GM12878 (cell line): ENCODE measurements around the gene PCF11. TPM values are rescaled to one million over a fixed set of nuclear protein-coding genes. Genes with fewer than 3 reads are reported as not detected.

Experiments used
- ATAC-seq: fragments of 200-7000 bp; cut with Tn5 transposase; 3 replicates; pipeline ENCODE4 v1.9.1; 2020; ENCODE audit warnings: mild to moderate bottlenecking, moderate library complexity
- BruUV-seq: library from RNA; stranded (reverse); fragments of 400-500 nt; replicated peaks from 2 replicates; lab custom pipeline; 2021; lab: Mats Ljungman, UMichigan
- CTCF ChIA-PET: fragments of 300-600 bp; sonication (Branson Sonifier 250); formaldehyde crosslinking; extraction: SDS; loops from one replicate; lab custom pipeline; 2021; ENCODE audit warnings: inconsistent platforms; lab: Yijun Ruan, JAX
- POLR2A ChIA-PET: fragments of 350-600 bp; formaldehyde crosslinking; extraction: SDS; loops from one replicate; lab custom pipeline; 2021; ENCODE audit warnings: inconsistent platforms; lab: Charles Lee
- RAD21 ChIA-PET: fragments of 300-600 bp; sonication (Branson Sonifier 250); formaldehyde crosslinking; loops from one replicate; lab custom pipeline; 2023; ENCODE audit warnings: antibody characterized with exemption; ENCODE audit not compliant: unreplicated experiment; lab: Charles Lee
- SMC1A ChIA-PET: fragments of 300-600 bp; sonication (Branson Sonifier 250); formaldehyde crosslinking; loops from one replicate; lab custom pipeline; 2023; ENCODE audit not compliant: unreplicated experiment, uncharacterized antibody; lab: Charles Lee
- DNase-seq: peaks from one replicate; pipeline ENCODE4 v3.0.0-alpha.2; 2011; ENCODE audit warnings: low read depth, low spot score
- FAIRE-seq: peaks from 3 replicates; lab custom pipeline; 2011; peaks lifted over from hg19 to GRCh38; lab: Jason Lieb, UNC
- H2AFZ ChIP-seq: 2 replicates; pipeline ENCODE4 v1.6.0; 2011; ENCODE audit warnings: low read depth, low read length, control low read depth; ENCODE audit not compliant: control insufficient read depth
- H3K27ac ChIP-seq: 2 replicates; pipeline ENCODE4 v1.5.1; 2011; ENCODE audit warnings: control low read depth; ENCODE audit not compliant: control insufficient read depth, insufficient read depth
- H3K27me3 ChIP-seq, 2 experiments: replicated peaks in 1 of 2; 2 replicates each; pipeline versions ENCODE4 v1.6.0 to v1.6.1; 2011; ENCODE audit warnings: low read length in 1 of 2; ENCODE audit not compliant: control insufficient read depth in 2 of 2, insufficient read depth in 2 of 2
- H3K36me3 ChIP-seq, 2 experiments: 2 replicates each; pipeline ENCODE4 v1.5.1; 2011; ENCODE audit warnings: low read length in 1 of 2; ENCODE audit not compliant: control insufficient read depth in 2 of 2, insufficient read depth in 2 of 2
- H3K4me1 ChIP-seq: 2 replicates; pipeline ENCODE4 v1.6.1; 2011; ENCODE audit warnings: mild to moderate bottlenecking, low read length, moderate library complexity, mixed read lengths; ENCODE audit not compliant: control insufficient read depth, insufficient read depth
- H3K4me2 ChIP-seq: 2 replicates; pipeline ENCODE4 v1.6.0; 2011; ENCODE audit warnings: control low read depth; ENCODE audit not compliant: control insufficient read depth, insufficient read depth
- H3K4me3 ChIP-seq: fragments of 200-600 bp; sonication (generic); 2 replicates; pipeline ENCODE4 v1.5.1; 2016
- H3K79me2 ChIP-seq: 2 replicates; pipeline ENCODE4 v1.6.0; 2011; ENCODE audit warnings: low read length; ENCODE audit not compliant: control insufficient read depth, insufficient read depth
- H3K9ac ChIP-seq: 2 replicates; pipeline ENCODE4 v1.8.0; 2011; ENCODE audit warnings: low read length, control low read depth, mixed read lengths; ENCODE audit not compliant: control insufficient read depth, insufficient read depth
- H3K9me3 ChIP-seq: replicated peaks from 3 replicates; pipeline ENCODE4 v1.5.1; 2011; ENCODE audit warnings: mild to moderate bottlenecking, low read length; ENCODE audit not compliant: control insufficient read depth, insufficient read depth
- H4K20me1 ChIP-seq: 2 replicates; pipeline ENCODE4 v1.6.0; 2011; ENCODE audit not compliant: control insufficient read depth, insufficient read depth
- BHLHE40 ChIP-seq, 2 experiments: fragments of 450-650 bp in 1 of 2; IDR thresholded peaks; 2 replicates each; pipeline ENCODE4 v1.6.1; 2011 to 2017; ENCODE audit warnings: low read depth in 2 of 2, borderline replicate concordance in 1 of 2, improper control_type of control experiment in 1 of 2, low read length in 1 of 2, mild to moderate bottlenecking in 1 of 2
- CHD4 ChIP-seq: fragments of 200-600 bp; sonication (generic); IDR thresholded peaks from 2 replicates; pipeline ENCODE4 v1.6.1; 2016; ENCODE audit warnings: mild to moderate bottlenecking
- IKZF1 ChIP-seq: fragments of 450-650 bp; conservative IDR thresholded peaks from 2 replicates; pipeline ENCODE4 v1.6.1; 2017; ENCODE audit warnings: antibody characterized with exemption, mild to moderate bottlenecking
- MYB ChIP-seq: fragments of 150-350 bp; IDR thresholded peaks from 2 replicates; pipeline ENCODE4 v1.6.1; 2014; ENCODE audit warnings: mild to moderate bottlenecking, low read depth, low read length, borderline replicate concordance
- NBN ChIP-seq: fragments of 450-650 bp; IDR thresholded peaks from 2 replicates; pipeline ENCODE4 v1.6.1; 2016
- RBBP5 ChIP-seq: fragments of 200-600 bp; sonication (generic); conservative IDR thresholded peaks from 2 replicates; pipeline ENCODE4 v1.6.1; 2016
- SMAD5 ChIP-seq: IDR thresholded peaks from 2 replicates; pipeline ENCODE4 v1.6.1; 2016; ENCODE audit warnings: antibody characterized with exemption, low read depth
- SMARCA5 ChIP-seq: fragments of 450-650 bp; IDR thresholded peaks from 2 replicates; pipeline ENCODE4 v1.6.1; 2017; ENCODE audit warnings: mild to moderate bottlenecking
- TARDBP ChIP-seq: IDR thresholded peaks from 2 replicates; pipeline ENCODE4 v1.6.1; 2016; ENCODE audit warnings: borderline replicate concordance
- WRNIP1 ChIP-seq: IDR thresholded peaks from 2 replicates; pipeline ENCODE4 v1.6.1; 2011; ENCODE audit warnings: low read depth, low read length, improper control_type of control experiment, borderline replicate concordance
- WGBS: methylation state at CpG from one replicate; pipeline ENCODE4 v1.1.6; 2016; ENCODE audit warnings: low lambda C conversion rate; ENCODE audit not compliant: insufficient replicate concordance, insufficient coverage; ENCODE audit errors: missing lambda C conversion rate; 5-methylcytosine and 5-hydroxymethylcytosine counted together
- in situ Hi-C: fragments of 300-500 bp; cut with MboI; formaldehyde crosslinking; loops from 9 replicates; pipeline ENCODE4 v1.14.3; 2018; ENCODE audit warnings: mixed read lengths
- intact Hi-C: fragments of 100-400 bp; cut with micrococcal nuclease; formaldehyde crosslinking; loops from one replicate; pipeline ENCODE4 v1.14.2; 2022; ENCODE audit not compliant: unreplicated experiment
- polyA plus RNA-seq, 11 experiments: library from polyadenylated mRNA; depleted of rRNA in 4 of 11; unstranded in 6 of 11; stranded (reverse) in 5 of 11; fragments of >200 nt; fragmentation: Nextera tagmentation in 4 of 11; fragmentation: Illumina TruSeq in 1 of 11; extraction: Ambion mirVana in 4 of 11; extraction: Trizol in 1 of 11; gene quantifications; 1 replicate in 1 of 11; 2 replicates in 10 of 11; pipeline versions ENCODE4 v1.2.1 to v1.2.3, GENCODE V29; 2011 to 2016; ENCODE audit warnings: inconsistent platforms in 2 of 11, missing spikeins in 2 of 11, low read depth in 1 of 11
- small RNA-seq: library from RNA; depleted of rRNA; stranded (forward); fragments of <200 nt; gene quantifications from one replicate; pipeline ENCODE3, GENCODE V24; 2014
- total RNA-seq, 4 experiments: library from RNA; depleted of rRNA in 3 of 4; stranded (reverse); fragments of >200 nt in 3 of 4; fragmentation: Illumina TruSeq in 1 of 4; extraction: Trizol in 1 of 4; gene quantifications; 2 replicates each; pipeline versions ENCODE4 v1.2.1 to v1.2.3, GENCODE V29; 2013 to 2021
- TF ChIP-seq, protein P1 (sequence below): IDR thresholded peaks from 2 replicates; pipeline ENCODE4 v1.6.1; 2011; ENCODE audit warnings: mild to moderate bottlenecking, low read depth, low read length, moderate library complexity; ENCODE audit not compliant: insufficient replicate concordance
- TF ChIP-seq, protein P2 (sequence below): fragments of 450-650 bp; IDR thresholded peaks from 2 replicates; pipeline ENCODE4 v1.6.1; 2017; ENCODE audit warnings: mild to moderate bottlenecking, moderate library complexity

Gene PCF11
- total and polyA plus RNA-seq, 10 of the 15 experiments (the other 5 are each of a cell fraction or from before 2014, with no cell fraction given) = 9.2 to 90.4 (median 48.0) TPM

DNA sequence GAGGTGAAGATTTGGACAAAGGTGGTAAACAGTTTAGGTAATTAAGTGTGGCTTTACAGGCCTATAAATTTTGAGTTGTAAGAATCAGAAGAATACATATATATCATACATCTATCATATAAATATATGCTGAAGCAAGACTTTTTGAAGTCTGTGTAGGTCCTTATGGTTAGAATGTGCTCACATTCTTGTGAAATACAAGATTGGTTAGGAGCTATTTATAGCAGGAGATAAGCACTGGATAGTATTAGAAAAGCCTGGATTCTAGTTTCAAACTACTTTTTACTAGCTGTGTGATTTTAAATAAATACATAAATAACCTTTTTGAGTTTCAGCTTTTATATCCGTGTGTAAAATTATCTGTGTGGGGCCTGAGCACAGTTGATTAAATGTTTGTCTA is 78.9 kb downstream of the PCF11 start:
- no peak overlapping the region for H3K27ac ChIP-seq
- no peak for FAIRE-seq
- no TSS peak for BruUV-seq
- CTCF ChIA-PET = interaction anchor here (0.6 to 2.7 kb wide), 7 partner anchors 11 to 369 kb away, joined by 3 to 25 read pairs (median 3); no protein-coding TSS in a partner anchor
- TF ChIP-seq IKZF1 (no peak), SMARCA5 (no peak), WRNIP1 (no peak), NBN (no peak), SMAD5 (no peak), MYB (no peak), BHLHE40 (IDR thresholded peaks at IDR 0.05; ENCODE audit: borderline replicate concordance in 1 of 2, low read depth in 2 of 2, low read length in 1 of 2) (no peak), TARDBP (no peak), CHD4 (no peak), RBBP5 (no peak)
- TF ChIP-seq, protein P1, sequence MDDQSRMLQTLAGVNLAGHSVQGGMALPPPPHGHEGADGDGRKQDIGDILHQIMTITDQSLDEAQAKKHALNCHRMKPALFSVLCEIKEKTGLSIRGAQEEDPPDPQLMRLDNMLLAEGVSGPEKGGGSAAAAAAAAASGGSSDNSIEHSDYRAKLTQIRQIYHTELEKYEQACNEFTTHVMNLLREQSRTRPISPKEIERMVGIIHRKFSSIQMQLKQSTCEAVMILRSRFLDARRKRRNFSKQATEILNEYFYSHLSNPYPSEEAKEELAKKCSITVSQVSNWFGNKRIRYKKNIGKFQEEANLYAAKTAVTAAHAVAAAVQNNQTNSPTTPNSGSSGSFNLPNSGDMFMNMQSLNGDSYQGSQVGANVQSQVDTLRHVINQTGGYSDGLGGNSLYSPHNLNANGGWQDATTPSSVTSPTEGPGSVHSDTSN = no peak
- TF ChIP-seq, protein P2, sequence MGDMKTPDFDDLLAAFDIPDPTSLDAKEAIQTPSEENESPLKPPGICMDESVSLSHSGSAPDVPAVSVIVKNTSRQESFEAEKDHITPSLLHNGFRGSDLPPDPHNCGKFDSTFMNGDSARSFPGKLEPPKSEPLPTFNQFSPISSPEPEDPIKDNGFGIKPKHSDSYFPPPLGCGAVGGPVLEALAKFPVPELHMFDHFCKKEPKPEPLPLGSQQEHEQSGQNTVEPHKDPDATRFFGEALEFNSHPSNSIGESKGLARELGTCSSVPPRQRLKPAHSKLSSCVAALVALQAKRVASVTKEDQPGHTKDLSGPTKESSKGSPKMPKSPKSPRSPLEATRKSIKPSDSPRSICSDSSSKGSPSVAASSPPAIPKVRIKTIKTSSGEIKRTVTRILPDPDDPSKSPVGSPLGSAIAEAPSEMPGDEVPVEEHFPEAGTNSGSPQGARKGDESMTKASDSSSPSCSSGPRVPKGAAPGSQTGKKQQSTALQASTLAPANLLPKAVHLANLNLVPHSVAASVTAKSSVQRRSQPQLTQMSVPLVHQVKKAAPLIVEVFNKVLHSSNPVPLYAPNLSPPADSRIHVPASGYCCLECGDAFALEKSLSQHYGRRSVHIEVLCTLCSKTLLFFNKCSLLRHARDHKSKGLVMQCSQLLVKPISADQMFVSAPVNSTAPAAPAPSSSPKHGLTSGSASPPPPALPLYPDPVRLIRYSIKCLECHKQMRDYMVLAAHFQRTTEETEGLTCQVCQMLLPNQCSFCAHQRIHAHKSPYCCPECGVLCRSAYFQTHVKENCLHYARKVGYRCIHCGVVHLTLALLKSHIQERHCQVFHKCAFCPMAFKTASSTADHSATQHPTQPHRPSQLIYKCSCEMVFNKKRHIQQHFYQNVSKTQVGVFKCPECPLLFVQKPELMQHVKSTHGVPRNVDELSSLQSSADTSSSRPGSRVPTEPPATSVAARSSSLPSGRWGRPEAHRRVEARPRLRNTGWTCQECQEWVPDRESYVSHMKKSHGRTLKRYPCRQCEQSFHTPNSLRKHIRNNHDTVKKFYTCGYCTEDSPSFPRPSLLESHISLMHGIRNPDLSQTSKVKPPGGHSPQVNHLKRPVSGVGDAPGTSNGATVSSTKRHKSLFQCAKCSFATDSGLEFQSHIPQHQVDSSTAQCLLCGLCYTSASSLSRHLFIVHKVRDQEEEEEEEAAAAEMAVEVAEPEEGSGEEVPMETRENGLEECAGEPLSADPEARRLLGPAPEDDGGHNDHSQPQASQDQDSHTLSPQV = no peak
- TF ChIP-seq, all 136 proteins: peak for 0
- Histone ChIP-seq H3K79me2 (no peaks in the 10 kb centered on the region), H3K4me1 (no peaks in the 10 kb centered on the region), H4K20me1 (no peaks in the 10 kb centered on the region), H3K9me3 (no peaks in the 10 kb centered on the region), H3K36me3 (no peaks in the 10 kb centered on the region), H3K4me2 (no peak overlapping the region), H3K4me3 (no peak overlapping the region), H3K27me3 (no peaks in the 10 kb centered on the region), H2AFZ (no peak overlapping the region), H3K9ac (no peak overlapping the region)
- in situ Hi-C loops (loop anchor here (10.0 kb wide), 1 partner anchor 579 kb away; no protein-coding TSS in a partner anchor), intact Hi-C loops (no loop called here)
- no peak for ATAC-seq
- SMC1A ChIA-PET = interaction anchor here (0.6 to 4.3 kb wide), 4 partner anchors 10 to 353 kb away, joined by 3 to 19 read pairs (median 4); no protein-coding TSS in a partner anchor
- 92% methylated on average over 1 of the region's 1 CpG for whole genome bisulfite sequencing
- POLR2A ChIA-PET = no interaction called here
- RAD21 ChIA-PET = interaction anchor here (0.6 to 2.0 kb wide), 2 partner anchors 14 to 218 kb away, joined by 5 to 7 read pairs; no protein-coding TSS in a partner anchor
- DNase-seq = no peak

Small RNAs within 50 kb of the gene (small RNA-seq; reads per million reads assigned to genes)
- not detected for gene AP000873.5

Other genes with a start within 250 kb of the PCF11 start
- 13.0 and 14.2 TPM in 2 replicates for gene RAB30, start 85.2 kb upstream of the PCF11 start, total RNA-seq (2014; rRNA removed)
- 15.2 and 16.1 TPM in 2 replicates for gene RAB30, start 85.2 kb upstream of the PCF11 start, total RNA-seq (2014; rRNA removed; fragmentation: Illumina TruSeq; extraction: Trizol)
- gene RAB30, start 85.2 kb upstream of the PCF11 start, total RNA-seq (2021) = 23.9 and 24.8 TPM in 2 replicates
- gene RAB30, start 85.2 kb upstream of the PCF11 start, polyA plus RNA-seq (2011; rRNA removed) = 23.0 and 26.7 TPM in 2 replicates
- 22.5 and 32.9 TPM in 2 replicates for gene RAB30, start 85.2 kb upstream of the PCF11 start, polyA plus RNA-seq (2014; fragmentation: Illumina TruSeq; extraction: Trizol)
- 10 to 100 TPM in 1 of 2 experiments, 1 to 10 TPM in 1; 9.8 to 14.2 TPM for gene RAB30, start 85.2 kb upstream of the PCF11 start, polyA plus RNA-seq (2014; fragmentation: Nextera tagmentation; extraction: Ambion mirVana)
- 8.0 and 11.7 TPM in 2 replicates for gene RAB30, start 85.2 kb upstream of the PCF11 start, polyA plus RNA-seq (2014; rRNA removed)
- gene RAB30, start 85.2 kb upstream of the PCF11 start, polyA plus RNA-seq (2016; fragmentation: Nextera tagmentation; extraction: Ambion mirVana) = 10 to 100 TPM; 22.2 TPM
- gene ANKRD42, start 36.6 kb downstream of the PCF11 start, total RNA-seq (2014; rRNA removed) = 1.7 and 1.9 TPM in 2 replicates
- 1.4 and 1.5 TPM in 2 replicates for gene ANKRD42, start 36.6 kb downstream of the PCF11 start, total RNA-seq (2014; rRNA removed; fragmentation: Illumina TruSeq; extraction: Trizol)
- gene ANKRD42, start 36.6 kb downstream of the PCF11 start, total RNA-seq (2021) = 1.4 and 2.9 TPM in 2 replicates
- gene ANKRD42, start 36.6 kb downstream of the PCF11 start, polyA plus RNA-seq (2011; rRNA removed) = 2.2 and 2.5 TPM in 2 replicates
- gene ANKRD42, start 36.6 kb downstream of the PCF11 start, polyA plus RNA-seq (2014; fragmentation: Illumina TruSeq; extraction: Trizol) = 1.7 and 2.2 TPM in 2 replicates
- gene ANKRD42, start 36.6 kb downstream of the PCF11 start, polyA plus RNA-seq (2014; fragmentation: Nextera tagmentation; extraction: Ambion mirVana) = 1 to 10 TPM in 1 of 2 experiments, under 1 TPM in 1; 0.68 to 2.0 TPM
- 1.5 and 1.8 TPM in 2 replicates for gene ANKRD42, start 36.6 kb downstream of the PCF11 start, polyA plus RNA-seq (2014; rRNA removed)
- gene ANKRD42, start 36.6 kb downstream of the PCF11 start, polyA plus RNA-seq (2016; fragmentation: Nextera tagmentation; extraction: Ambion mirVana) = 1 to 10 TPM; 3.0 to 3.2 TPM
- 42.3 and 44.3 TPM in 2 replicates for gene CCDC90B, start 129.2 kb downstream of the PCF11 start, total RNA-seq (2014; rRNA removed)
- 60.2 and 64.5 TPM in 2 replicates for gene CCDC90B, start 129.2 kb downstream of the PCF11 start, total RNA-seq (2014; rRNA removed; fragmentation: Illumina TruSeq; extraction: Trizol)
- gene CCDC90B, start 129.2 kb downstream of the PCF11 start, total RNA-seq (2021) = 28.7 and 33.2 TPM in 2 replicates
- 40.9 and 66.3 TPM in 2 replicates for gene CCDC90B, start 129.2 kb downstream of the PCF11 start, polyA plus RNA-seq (2011; rRNA removed)
- gene CCDC90B, start 129.2 kb downstream of the PCF11 start, polyA plus RNA-seq (2014; fragmentation: Illumina TruSeq; extraction: Trizol) = 58.2 and 76.2 TPM in 2 replicates
- gene CCDC90B, start 129.2 kb downstream of the PCF11 start, polyA plus RNA-seq (2014; fragmentation: Nextera tagmentation; extraction: Ambion mirVana) = 10 to 100 TPM; 76.2 to 82.8 TPM
- 46.7 and 48.3 TPM in 2 replicates for gene CCDC90B, start 129.2 kb downstream of the PCF11 start, polyA plus RNA-seq (2014; rRNA removed)
- gene CCDC90B, start 129.2 kb downstream of the PCF11 start, polyA plus RNA-seq (2016; fragmentation: Nextera tagmentation; extraction: Ambion mirVana) = 10 to 100 TPM; 85.0 to 91.5 TPM